ENCODE data around the gene SLAIN2. TPM values are rescaled to one million over a fixed set of nuclear protein-coding genes. Genes with fewer than 3 reads are reported as not detected.
"Not testable (repeated sequence)": the region's sequence is repeated elsewhere in the genome, so short reads cannot be mapped to it uniquely, and the experiment has no call there.

SLAIN2 gene
- 100 to 1,000 TPM in 3 of 4 donors, 10 to 100 TPM in 1; 95.9 to 167 (median 112) TPM for total RNA-seq
- 10 to 100 TPM; 25.6 to 48.0 (median 33.5) TPM for polyA plus RNA-seq

DNA sequence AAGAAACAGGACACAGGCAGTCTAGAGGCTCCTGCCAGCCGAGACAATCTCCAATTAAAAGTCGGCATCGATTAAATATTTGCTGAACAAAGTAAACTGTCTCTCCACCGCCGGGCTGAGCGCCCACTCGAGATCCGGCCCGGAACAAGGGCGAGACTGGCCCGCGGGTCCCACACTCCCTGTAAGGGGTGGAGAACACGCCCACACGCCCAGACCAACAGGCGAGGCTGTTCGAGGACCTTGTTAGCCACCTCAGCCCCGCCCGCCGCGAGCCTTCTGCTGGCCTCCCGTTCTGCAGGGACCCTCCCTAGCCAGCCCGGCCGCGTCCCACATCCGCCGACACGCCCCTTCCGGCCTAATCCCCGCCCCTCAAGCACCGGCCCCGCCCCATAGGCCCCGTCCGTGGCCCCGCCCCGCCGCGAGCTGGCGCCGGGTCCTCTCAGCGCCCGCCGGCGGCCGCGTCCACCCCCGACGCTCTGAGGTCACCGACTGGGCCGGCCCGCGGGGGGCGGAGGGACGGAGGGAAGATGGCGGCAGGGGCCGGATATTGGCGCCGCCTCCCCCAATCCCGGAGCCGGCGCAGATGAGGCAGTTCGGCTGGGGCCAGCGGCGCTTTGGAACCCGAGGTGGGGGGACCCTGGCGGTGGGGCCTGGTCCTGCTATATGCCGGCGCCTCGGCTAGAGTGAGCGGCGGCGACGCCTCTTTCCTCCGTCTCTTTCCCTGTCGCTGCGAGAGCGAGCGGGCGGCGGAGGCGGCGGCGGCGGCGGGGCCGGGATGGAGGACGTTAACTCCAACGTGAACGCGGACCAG is at the start of gene SLAIN2:
Gene SLAIN2, plus strand, starts transcription at position 565 of the 811 bp plus-strand sequence. Its CDS starts 211 bp downstream, at position 776.
- peak; percentile 99 for DNase-seq
- TF ChIP-seq, protein P1, sequence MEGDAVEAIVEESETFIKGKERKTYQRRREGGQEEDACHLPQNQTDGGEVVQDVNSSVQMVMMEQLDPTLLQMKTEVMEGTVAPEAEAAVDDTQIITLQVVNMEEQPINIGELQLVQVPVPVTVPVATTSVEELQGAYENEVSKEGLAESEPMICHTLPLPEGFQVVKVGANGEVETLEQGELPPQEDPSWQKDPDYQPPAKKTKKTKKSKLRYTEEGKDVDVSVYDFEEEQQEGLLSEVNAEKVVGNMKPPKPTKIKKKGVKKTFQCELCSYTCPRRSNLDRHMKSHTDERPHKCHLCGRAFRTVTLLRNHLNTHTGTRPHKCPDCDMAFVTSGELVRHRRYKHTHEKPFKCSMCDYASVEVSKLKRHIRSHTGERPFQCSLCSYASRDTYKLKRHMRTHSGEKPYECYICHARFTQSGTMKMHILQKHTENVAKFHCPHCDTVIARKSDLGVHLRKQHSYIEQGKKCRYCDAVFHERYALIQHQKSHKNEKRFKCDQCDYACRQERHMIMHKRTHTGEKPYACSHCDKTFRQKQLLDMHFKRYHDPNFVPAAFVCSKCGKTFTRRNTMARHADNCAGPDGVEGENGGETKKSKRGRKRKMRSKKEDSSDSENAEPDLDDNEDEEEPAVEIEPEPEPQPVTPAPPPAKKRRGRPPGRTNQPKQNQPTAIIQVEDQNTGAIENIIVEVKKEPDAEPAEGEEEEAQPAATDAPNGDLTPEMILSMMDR (IDR thresholded peaks at IDR 0.05) = peak; percentile 10 to 31 (median 25)
- TF ChIP-seq EP300 (IDR thresholded peaks at IDR 0.05) = no peak
- TF ChIP-seq POLR2AphosphoS5 (IDR thresholded peaks at IDR 0.05) = peak; percentile 72 to 90 (median 86)
- peak; percentile 63 to 76 for TF ChIP-seq POLR2A (IDR thresholded peaks at IDR 0.05)
- Histone ChIP-seq H3K4me3 (peak within 1 kb of the TSS; percentile 80 to 97 (median 91)), H3K4me1 (peaks cover 0 to 49% (median 36%) of the 10 kb centered on the region in 4 donors), H3K27ac (peak within 1 kb of the TSS; percentile 92 to 97 (median 96)), H3K9me3 (no peaks in the 10 kb centered on the region), H3K36me3 (no peaks in the 10 kb centered on the region), H3K27me3 (no peaks in the 10 kb centered on the region)
- 1% methylated on average over 89 of the region's 89 CpGs for WGBS, 2 donors
- intact Hi-C loops (cut with DNase I) = loop anchor here (2.0 to 10.0 kb wide), 5 partner anchors 70 to 856 kb away; partner anchors contain the start of genes ATP10D, FRYL, NFXL1 and OCIAD1

DNA sequence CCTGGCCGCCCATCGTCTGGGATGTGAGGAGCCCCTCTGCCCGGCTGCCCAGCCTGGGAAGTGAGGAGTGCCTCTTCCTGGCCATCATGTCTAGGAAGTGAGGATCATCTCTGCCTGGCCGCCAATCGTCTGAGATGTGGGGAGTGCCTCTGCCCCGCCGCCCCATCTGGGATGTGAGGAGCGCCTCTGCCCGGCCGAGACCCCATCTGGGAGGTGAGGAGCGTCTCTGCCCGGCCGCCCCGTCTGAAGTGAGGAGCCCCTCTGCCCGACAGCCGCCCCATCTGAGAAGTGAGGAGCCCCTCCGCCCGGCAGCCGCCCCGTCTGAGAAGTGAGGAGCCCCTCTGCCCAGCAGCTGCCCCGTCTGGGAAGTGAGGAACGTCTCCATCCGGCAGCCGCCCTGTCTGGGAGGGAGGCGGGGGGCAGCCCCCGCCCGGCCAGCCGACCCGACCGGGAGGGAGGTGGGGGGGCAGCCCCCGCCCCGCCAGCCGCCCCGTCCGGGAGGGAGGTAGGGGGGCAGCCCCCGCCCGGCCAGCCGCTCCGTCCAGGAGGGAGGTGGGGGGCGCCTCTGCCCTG is 49.0 kb upstream of the SLAIN2 start:
- H3K4me3 ChIP-seq; H3K27me3 ChIP-seq; H3K4me1 ChIP-seq; H3K36me3 ChIP-seq; intact Hi-C loops (cut with DNase I); DNase-seq; H3K9me3 ChIP-seq; H3K27ac ChIP-seq: not testable (repeated sequence)
- WGBS, 2 donors = 95 to 96% methylated on average over 36 to 40 of the region's 40 CpGs

DNA sequence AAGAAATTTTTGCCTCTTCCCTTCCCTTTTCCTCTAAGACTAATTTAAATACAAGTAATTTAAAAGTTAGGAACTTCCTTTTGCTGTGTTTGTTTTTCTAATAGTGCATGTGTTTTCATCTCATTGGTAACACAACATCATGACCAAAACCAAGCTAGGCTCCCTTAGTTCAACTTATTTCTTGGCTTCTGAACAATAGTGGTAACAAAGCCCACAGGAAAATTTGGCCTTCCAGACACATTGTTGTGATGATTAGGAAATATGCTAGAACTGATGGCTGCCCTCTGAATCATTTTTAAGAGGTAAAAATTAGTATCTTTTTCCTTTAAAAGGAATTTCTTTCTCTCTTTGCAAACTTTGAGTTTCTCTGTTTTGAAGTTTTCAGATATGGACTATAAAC is 46.2 kb upstream of the SLAIN2 start:
- Histone ChIP-seq H3K27me3 (no peaks in the 10 kb centered on the region), H3K4me1 (no peaks in the 10 kb centered on the region), H3K4me3 (no peak overlapping the region), H3K27ac (no peak overlapping the region), H3K36me3 (no peaks in the 10 kb centered on the region), H3K9me3 (no peaks in the 10 kb centered on the region)
- TF ChIP-seq, protein P1 (IDR thresholded peaks at IDR 0.05) = no peak
- TF ChIP-seq POLR2A (IDR thresholded peaks at IDR 0.05) = no peak
- no peak for TF ChIP-seq EP300 (IDR thresholded peaks at IDR 0.05)
- TF ChIP-seq POLR2AphosphoS5 (IDR thresholded peaks at IDR 0.05) = no peak
- DNase-seq = no peak
- intact Hi-C loops (cut with DNase I) = no loop called here

DNA sequence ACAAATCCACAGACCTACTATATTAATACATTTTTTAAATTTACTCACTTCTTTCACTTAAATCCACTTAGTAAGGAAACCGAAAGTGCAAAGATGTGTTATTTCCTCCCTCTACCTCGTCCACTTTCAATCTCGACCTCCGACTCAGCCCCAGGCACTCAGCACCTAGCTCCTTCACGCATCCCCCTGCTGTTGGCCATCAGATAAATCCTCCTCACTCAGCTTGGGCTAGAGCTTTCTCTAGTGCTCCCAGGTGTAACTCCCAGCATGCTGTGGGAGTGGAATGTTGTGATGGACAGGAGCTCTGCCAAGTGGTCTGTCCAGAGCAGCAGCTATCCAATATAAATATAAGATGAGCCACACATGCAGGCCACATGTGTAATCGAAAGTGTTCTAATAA is 45.0 kb upstream of the SLAIN2 start:
- TF ChIP-seq EP300 (IDR thresholded peaks at IDR 0.05) (no peak), POLR2AphosphoS5 (IDR thresholded peaks at IDR 0.05) (no peak), POLR2A (IDR thresholded peaks at IDR 0.05) (no peak)
- TF ChIP-seq, protein P1 (IDR thresholded peaks at IDR 0.05) = no peak
- Histone ChIP-seq H3K4me3 (no peak overlapping the region), H3K4me1 (no peaks in the 10 kb centered on the region), H3K27me3 (no peaks in the 10 kb centered on the region), H3K36me3 (no peaks in the 10 kb centered on the region), H3K9me3 (no peaks in the 10 kb centered on the region), H3K27ac (no peak overlapping the region)
- 72 to 87% methylated on average over 6 of the region's 6 CpGs for WGBS, 2 donors
- no peak for DNase-seq
- intact Hi-C loops (cut with DNase I) = no loop called here

DNA sequence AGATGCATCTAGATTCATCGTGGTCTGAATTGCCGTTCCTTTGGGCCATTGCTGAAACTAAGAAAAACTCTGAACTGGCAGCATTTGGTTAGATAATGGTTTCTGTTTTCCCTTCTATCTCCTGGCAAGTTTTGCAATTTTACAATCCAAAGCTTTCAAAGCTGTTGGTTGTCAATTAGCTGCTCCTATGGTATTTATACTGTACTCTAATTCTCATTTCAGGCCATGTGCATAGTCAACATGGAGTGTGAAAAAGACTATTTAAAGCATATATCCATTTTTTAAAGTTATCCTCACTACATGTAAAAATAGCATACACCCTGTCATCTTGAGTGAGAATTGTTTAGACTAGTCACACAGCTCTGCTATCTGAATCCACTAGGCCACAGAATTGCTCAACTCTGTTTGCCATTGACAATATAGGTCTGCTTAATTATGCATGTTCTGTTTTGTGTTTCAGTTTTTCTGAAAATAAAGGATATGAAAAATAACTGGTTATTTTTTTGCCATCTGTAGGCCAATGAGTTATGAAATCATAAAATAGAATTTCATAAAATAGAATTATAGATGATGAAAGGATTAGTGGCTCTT is 44.0 kb upstream of the SLAIN2 start:
- Histone ChIP-seq H3K27me3 (no peaks in the 10 kb centered on the region), H3K27ac (no peak overlapping the region), H3K9me3 (no peaks in the 10 kb centered on the region), H3K4me1 (no peaks in the 10 kb centered on the region), H3K36me3 (no peaks in the 10 kb centered on the region), H3K4me3 (no peak overlapping the region)
- TF ChIP-seq, protein P1 (IDR thresholded peaks at IDR 0.05) = no peak
- TF ChIP-seq POLR2A (IDR thresholded peaks at IDR 0.05) (no peak), POLR2AphosphoS5 (IDR thresholded peaks at IDR 0.05) (no peak), EP300 (IDR thresholded peaks at IDR 0.05) (no peak)
- intact Hi-C loops (cut with DNase I) = no loop called here
- DNase-seq = no peak
- WGBS, 2 donors = 92 to 93% methylated on average over 2 of the region's 2 CpGs
